ENCODE results near the gene PRSS2. TPM values are rescaled to one million over a fixed set of nuclear protein-coding genes. Genes with fewer than 3 reads are reported as not detected.

The PRSS2 gene
- 1.3 TPM in 1 of 2 replicates, not detected in the other for total RNA-seq

GRCh38 chr7:142770661-142771352 lies at the start of gene PRSS2:
Gene PRSS2 (plus strand): TSS chr7:142770970. CDS start chr7:142770983, 13 bp downstream.

GRCh38 chr7:142749218-142749993 lies 21.4 kb upstream of the PRSS2 start, which contains the start of gene PRSS1:
Gene PRSS1 (plus strand): TSS chr7:142749472. CDS start chr7:142749485, 13 bp downstream.

Other genes with a start within 250 kb of the PRSS2 start
- not detected in 2 replicates for gene PRSS1, start 21.5 kb upstream of the PRSS2 start, total RNA-seq
- 32.3 and 42.5 TPM in 2 replicates for gene EPHB6, start 84.1 kb downstream of the PRSS2 start, total RNA-seq
- gene TRPV6, start 114.8 kb downstream of the PRSS2 start, total RNA-seq: not detected in 2 replicates
- not detected in 2 replicates for gene TRPV5, start 162.8 kb downstream of the PRSS2 start, total RNA-seq
- gene LLCFC1, start 168.5 kb downstream of the PRSS2 start, total RNA-seq: not detected in 2 replicates
- gene KEL, start 191.4 kb downstream of the PRSS2 start, total RNA-seq: not detected in 2 replicates

Measured in pericardium fibroblast (primary cell).